ENCODE measurements around the gene EEIG1. TPM values are rescaled to one million over a fixed set of nuclear protein-coding genes. Genes with fewer than 3 reads are reported as not detected.

Gene EEIG1
- total RNA-seq, 1 donor from 2014 or later = 71.1 TPM

DNA sequence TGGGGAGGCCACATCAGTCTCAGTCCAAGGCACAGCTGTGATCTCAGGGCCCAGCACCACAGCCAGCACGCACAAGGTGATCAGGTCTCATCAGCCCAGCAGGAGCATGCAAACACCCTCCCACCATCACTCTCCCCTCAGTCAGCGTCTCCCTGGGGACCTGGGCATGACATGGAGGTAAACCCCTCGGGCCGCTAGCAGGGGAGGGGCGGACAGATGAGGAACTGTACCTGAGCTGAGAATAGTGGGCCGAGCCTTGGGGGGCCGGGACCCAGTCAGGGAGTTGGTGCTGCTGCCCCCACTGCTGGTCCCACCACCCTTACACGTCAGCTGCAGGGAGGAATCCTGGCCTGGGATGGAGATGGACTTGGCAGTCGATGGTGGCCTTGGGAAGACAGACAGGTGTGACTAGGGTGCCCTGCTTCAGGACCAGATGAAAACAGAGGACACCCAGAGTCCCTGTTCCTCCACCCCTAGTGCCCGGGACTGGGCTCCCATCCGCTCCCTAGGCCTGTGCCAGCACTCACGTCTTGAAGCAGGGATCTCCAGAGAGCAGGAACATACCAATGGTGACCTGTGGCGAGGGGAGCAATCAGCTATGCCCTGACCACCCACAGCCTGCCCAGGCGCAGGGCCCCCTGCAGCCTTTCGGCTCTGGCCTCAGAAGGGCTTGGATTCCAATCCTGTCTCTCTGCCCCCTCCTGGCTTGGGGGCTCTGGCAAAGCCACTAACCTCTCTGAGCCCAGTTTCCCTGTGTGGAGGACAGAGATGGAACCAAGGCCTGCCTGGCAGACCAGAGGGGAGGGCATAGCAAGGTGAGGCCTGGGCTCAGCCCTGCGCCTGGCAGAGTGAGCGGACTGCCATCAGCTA is 32.7 kb downstream of the EEIG1 start:
- Mint-ChIP-seq H3K4me1 (peaks cover 52% of the 10 kb centered on the region), H3K36me3 (ENCODE audit: low read depth) (peaks cover 4% of the 10 kb centered on the region), H3K27me3 (ENCODE audit: low read depth) (no peaks in the 10 kb centered on the region), H3K27ac (ENCODE audit: unreplicated experiment) (peak overlapping the region; percentile 83), H3K9me3 (no peaks in the 10 kb centered on the region), H3K4me3 (no peak overlapping the region)
- DNase-seq (ENCODE audit: low read depth, low spot score) = no peak
- TF ChIP-seq CTCF (conservative IDR thresholded peaks at IDR 0.05) = no peak

GRCh38 chr9:127946728-127947127 is 34.1 kb downstream of the EEIG1 start:
- no peak overlapping the region for H3K4me3 Mint-ChIP-seq
- peaks cover 49% of the 10 kb centered on the region for H3K4me1 Mint-ChIP-seq
- H3K9me3 Mint-ChIP-seq = no peaks in the 10 kb centered on the region
- DNase-seq (ENCODE audit: low read depth, low spot score) = no peak
- no peaks in the 10 kb centered on the region for H3K27me3 Mint-ChIP-seq (ENCODE audit: low read depth)
- no peak overlapping the region for H3K27ac Mint-ChIP-seq (ENCODE audit: unreplicated experiment)
- H3K36me3 Mint-ChIP-seq (ENCODE audit: low read depth) = peaks cover 6% of the 10 kb centered on the region
- no peak for TF ChIP-seq CTCF (conservative IDR thresholded peaks at IDR 0.05)

- Mint-ChIP-seq H3K27me3 (ENCODE audit: low read depth) (no peaks in the 10 kb centered on the region), H3K9me3 (no peaks in the 10 kb centered on the region), H3K4me1 (peaks cover 44% of the 10 kb centered on the region), H3K36me3 (ENCODE audit: low read depth) (peaks cover 6% of the 10 kb centered on the region), H3K4me3 (no peak overlapping the region), H3K27ac (ENCODE audit: unreplicated experiment) (no peak overlapping the region)
- no peak for DNase-seq (ENCODE audit: low read depth, low spot score)
- no peak for TF ChIP-seq CTCF (conservative IDR thresholded peaks at IDR 0.05)
Measured at GRCh38 chr9:127945942-127946341, 34.8 kb downstream of the EEIG1 start.

DNA sequence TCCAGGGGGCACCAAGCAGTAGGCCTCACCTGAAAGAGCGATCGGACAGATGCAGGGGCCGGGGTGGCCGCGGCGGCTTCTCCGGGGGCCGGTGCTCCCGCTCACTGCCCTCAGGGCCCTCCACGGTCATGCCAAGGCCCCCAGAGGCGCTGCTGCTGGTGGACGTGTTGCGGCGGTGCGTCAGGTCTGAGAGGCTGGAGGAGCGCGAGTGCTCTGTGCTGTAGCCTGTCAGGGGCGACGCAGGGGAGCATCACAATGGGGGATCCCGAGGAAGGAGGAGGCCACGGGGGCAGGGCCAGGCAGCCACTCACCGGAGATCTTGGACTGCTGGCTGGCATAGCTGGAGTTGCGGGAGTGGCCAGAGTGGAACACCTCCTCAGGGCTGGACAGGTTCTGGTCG is 35.5 kb downstream of the EEIG1 start:
- Mint-ChIP-seq H3K27me3 (ENCODE audit: low read depth) (no peaks in the 10 kb centered on the region), H3K36me3 (ENCODE audit: low read depth) (peaks cover 6% of the 10 kb centered on the region), H3K9me3 (no peaks in the 10 kb centered on the region), H3K4me3 (no peak overlapping the region), H3K27ac (ENCODE audit: unreplicated experiment) (no peak overlapping the region), H3K4me1 (peaks cover 38% of the 10 kb centered on the region)
- TF ChIP-seq CTCF (conservative IDR thresholded peaks at IDR 0.05) = no peak
- DNase-seq (ENCODE audit: low read depth, low spot score) = no peak

GRCh38 chr9:127944586-127945218 is 36.1 kb downstream of the EEIG1 start:
- peak overlapping the region; percentile 51 for H3K4me3 Mint-ChIP-seq
- no peaks in the 10 kb centered on the region for H3K27me3 Mint-ChIP-seq (ENCODE audit: low read depth)
- H3K4me1 Mint-ChIP-seq = peaks cover 32% of the 10 kb centered on the region
- DNase-seq (ENCODE audit: low read depth, low spot score) = no peak
- H3K9me3 Mint-ChIP-seq = no peaks in the 10 kb centered on the region
- no peak overlapping the region for H3K27ac Mint-ChIP-seq (ENCODE audit: unreplicated experiment)
- TF ChIP-seq CTCF (conservative IDR thresholded peaks at IDR 0.05) = no peak
- H3K36me3 Mint-ChIP-seq (ENCODE audit: low read depth) = peaks cover 6% of the 10 kb centered on the region

Measured in neural crest cell (in vitro differentiated cells).